GM21367 (cell line): ENCODE results near the gene TCEA2.

ENCODE experiments used
- ATAC-seq: cut with Tn5 transposase; IDR thresholded peaks from one replicate; pipeline ENCODE4 v1.9.1; 2021; ENCODE audit not compliant: unreplicated experiment

TCEA2 gene

DNA sequence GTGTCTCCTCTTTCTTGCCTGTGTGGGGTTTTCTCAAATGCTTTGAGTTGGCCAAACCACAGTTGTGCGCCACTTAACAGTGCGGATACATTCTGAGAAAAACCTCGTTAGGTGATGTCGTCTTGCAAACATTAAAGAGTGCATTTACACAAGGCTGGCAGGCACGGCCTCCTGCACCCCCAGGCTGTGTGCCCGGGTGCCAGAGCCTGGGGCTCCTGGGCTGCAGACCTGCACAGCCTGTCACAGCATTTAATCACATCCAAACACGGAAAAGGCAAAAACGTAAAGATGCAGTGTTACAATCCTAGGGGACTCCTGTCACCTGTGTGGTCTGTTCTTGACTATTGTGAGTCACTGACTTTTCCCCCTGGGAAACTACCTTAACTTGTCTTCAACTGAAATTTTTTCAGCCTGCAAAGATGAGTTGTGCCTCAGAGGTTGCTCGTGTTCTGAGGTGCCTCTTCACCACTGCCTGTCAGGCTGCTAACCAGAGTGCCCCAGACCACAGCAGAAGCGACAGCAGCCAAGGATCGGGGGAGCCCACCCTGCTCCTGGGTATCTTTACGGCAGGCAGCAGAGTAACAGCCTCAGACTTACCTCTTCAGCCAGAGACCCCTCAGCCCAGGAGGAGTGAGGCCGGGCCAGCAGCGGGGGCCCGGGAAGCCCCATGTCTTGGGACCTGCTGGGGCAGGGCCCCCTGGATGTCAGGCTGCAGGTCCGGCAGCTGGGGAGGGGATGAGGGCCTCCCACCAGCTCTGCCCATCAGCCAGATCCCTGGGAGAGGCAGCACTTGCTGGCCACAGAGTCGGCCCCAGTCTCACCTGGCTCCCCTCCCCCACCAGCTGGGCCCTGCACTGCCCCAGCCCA lies 27.7 kb upstream of the TCEA2 start:
- no peak for ATAC-seq

DNA sequence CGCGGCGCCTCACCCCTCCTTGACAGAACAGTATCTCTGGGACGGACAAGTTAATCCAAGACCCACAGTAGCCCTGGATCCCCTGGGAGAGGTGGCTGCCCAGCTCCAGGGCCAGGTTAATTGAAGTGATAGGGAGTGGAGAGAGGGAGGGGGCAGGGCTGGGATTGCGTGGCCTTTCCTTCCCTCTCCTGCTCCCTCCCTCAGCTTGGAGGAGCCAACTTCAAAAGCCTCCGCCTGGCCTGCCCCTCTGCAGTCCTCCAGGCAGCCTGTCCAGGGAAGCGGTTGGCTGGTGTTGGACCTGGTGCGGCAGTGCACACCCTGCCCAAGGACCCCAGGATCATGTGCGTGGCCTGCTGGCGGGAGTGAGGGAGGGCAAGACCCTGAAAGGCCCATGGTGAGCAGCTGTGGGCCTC lies 27.1 kb upstream of the TCEA2 start, which contains the start of gene C20orf204:
Gene C20orf204 (plus strand): TSS at position 250 of the 413 bp plus-strand sequence. CDS start 142 bp downstream, at position 392.
- ATAC-seq, result no peak

DNA sequence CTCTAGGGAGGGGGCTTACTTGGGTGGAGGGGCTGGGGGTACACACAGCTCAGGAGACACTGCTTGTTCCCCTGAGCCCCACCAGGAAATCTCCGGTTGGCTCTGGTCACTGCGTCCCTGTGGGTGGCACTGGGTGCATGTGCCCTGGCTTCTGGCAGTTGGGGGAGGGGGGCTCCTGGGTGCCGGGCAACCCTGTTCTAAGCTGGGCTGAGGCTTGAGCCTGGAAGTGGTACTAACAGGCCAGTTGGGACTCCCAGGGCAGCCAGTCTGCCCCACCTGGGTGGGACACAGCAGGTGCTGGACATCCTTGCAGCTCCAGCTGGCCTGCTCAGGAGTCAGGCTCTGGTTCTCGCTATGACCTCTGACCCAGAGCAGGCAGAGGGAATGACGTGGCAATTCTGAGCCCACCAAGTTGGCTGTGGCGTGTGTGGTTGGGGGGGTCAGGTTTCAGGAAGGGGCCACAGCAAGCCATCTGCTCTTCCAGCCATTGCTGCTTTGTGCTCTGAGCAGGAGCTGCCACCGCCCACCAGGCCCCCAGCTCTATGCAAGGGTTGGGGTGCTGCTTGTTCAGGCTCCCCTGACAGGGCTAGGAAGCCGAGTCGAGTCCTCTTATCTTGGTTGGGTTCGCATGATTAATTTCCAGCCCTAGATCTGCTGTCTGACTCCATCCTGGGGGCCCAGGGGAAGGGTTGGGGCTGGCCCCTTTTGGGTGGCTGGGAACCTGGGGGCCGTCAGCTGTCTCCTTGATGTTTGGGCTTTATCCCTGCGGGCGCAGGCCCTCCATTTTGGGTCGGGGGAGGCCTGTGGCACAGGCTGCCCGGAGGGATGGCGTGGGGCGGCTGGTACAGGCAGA lies 26.4 kb upstream of the TCEA2 start:
- ATAC-seq, result no peak

DNA sequence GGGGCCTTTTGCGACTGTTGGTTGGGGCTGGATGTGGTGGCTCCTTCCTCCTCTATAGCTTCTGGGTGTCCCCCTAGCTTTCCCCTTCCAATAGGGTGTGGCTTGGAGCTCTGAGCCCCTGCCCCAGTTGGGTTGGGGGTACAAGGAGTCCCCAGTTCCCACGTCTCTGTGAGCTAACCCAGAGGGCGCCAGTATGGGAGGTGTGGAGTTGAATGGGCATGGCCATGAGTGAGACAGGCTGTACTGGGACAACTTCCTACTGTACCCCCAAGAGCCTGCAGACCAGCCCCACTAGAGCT lies 25.9 kb upstream of the TCEA2 start:
- ATAC-seq, result no peak

DNA sequence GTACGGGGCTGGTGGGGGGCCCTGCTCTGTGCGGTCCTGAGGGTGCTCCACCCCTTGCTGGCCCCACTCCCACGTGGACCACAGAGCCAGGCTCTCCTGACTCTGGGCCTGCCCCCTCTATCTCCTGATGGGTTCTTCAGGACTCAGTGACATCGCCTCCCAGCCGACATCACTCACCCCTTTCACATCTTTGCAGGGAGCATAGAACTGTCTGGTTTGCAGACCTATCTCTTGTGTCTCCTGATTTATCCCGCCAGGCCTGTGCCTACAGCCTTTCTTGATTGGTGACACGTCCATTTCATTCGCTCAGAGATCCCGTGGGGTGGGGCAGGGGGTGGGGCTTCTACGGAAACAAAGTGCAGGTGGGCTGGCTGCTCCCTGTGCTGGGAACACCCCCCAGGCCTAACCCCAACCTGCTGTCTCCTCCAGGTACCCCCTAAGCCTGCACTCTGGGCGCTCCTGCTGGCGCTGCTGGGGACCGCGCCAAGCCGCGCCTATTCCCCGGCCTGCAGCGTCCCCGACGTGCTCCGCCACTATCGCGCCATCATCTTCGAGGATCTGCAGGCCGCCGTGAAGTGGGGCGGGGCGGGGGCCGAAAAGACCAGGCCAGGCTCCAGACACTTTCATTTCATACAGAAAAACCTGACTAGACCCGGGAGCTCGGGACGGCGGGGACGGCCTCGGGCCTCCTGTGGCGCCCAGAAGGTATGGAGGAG lies 25.3 kb upstream of the TCEA2 start:
- no peak for ATAC-seq

DNA sequence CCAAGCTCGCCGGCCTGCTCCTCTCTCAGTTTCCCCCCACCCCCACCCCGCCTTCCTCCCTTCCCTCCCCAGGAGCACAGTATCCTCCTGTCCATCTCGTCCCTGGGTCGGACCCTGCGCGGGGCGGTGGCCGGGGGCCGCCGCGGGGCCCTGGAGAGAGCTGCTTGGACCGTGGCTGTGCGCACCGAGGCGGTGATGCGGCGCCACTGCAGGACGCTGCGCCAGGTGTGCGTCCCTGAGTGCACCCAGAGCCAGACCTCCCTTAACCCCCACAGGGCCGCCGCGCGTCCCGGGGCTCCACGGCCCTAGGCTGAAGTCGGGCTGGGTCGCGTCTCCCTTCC lies 24.8 kb upstream of the TCEA2 start:
- peak; percentile 13 for ATAC-seq

DNA sequence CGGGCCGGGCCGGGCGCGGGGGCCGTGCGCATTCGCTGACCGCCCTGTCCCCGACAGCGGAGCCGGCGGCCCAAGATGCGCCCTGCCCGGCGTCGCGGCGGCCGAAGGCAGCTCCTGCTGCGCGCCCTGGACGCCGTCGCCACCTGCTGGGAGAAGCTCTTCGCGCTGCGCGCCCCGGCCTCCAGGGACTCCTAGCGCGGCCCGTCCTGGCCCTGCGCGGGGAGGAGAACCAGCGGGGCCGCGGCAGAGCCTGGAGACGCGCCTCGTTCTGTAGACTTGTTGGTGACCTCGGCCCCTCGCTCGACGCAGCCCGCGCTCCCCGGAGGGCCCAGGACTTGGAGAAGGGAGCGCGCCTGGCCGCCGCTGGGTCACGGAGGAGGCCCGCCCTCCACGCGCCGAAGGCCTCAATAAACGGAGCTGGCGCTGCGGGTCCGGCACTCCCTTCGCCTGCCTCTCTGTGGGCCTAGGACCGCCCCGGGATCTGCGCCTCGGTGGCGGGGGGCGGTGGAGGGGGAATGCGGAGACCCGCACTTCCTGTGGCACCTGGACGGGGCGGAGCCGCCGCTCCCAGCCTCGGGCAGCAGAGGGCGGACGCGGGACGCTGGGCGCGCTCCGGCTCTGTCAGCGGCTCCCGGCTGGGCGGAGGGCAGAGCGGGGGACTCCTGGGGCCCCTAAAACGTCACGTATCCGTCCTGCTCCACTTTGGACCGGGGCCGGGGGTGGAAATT lies 24.3 kb upstream of the TCEA2 start:
- ATAC-seq, result peak; percentile 37

DNA sequence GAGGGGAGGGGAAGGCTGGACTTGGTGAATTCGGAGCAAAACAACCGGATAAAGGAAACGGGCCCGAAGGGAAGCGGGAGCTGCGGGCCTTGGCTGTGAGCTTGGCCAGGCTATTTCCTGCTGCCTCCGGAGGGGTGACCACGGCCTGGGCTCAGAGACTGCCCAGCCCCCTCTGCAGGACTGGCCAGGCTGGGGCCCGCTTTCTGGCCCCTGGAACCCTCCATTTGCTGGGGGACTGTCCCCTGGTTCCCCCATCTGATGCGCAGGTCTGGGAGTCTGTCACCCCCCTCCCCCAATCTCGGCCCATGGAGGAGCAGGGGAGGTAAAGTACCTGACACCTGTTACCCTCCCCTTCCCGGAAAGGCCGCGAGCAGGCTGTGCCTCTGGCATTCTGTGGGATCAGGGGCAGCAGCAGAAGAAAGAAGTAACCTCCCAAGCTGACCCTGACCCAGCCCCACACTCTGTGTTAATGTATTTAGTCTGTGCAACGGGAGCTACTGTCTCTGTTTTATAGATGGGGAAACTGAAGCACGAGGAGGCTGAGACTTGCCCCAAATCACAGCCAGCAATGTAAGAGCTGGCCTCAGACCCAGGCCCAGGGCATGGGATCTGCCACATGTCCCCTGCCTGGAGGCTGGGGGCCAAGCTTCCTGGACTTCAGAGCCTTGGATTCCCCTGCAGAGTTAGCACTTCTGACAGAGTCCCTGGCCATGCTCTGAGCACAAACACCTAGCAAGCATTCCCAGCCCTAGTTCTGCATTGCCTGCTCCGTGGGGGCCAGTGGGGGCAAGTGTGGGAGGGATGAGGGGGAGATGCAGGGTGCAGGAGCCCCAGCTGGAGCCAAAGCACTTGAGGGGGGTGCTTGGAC lies 23.5 kb upstream of the TCEA2 start:
- ATAC-seq, result no peak

DNA sequence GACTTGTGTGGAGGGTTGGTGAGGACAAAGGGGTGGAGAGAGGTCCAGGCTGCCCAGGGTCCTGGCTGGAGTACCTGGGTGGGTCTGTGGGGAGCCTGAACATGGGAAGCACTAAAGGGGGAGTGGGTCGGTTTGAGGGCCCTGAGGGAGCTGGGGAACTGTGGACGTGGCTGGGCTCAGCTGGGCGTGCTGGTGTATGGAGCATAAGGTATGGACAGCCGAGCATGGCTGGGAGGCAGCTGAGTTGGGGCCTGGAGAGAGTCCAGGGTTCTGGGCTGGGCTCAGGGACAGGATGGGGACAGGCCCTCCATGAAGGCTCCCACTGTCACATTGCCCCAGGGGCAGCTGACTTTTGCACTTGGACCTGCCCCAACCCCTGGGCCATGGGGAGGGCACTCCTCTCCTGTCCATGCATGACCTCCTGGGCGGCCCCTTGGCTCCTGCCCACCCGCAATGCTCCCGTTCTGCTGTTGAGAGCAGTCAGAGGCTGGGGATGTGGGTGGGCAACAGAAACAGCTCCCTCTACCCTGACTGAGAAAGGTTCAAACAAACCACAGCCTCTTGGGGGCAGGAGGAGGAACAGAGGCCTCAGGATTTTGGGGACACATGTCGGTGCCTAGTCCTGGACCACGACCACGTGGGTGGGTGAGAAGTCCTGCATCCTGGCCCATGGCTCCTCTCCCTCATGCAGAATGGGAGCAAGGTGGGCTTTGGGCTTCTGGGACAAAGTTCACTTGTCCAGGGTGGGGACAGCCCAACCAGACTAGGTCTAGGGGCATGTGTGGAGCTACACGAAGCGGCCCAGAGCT lies 22.6 kb upstream of the TCEA2 start:
- no peak for ATAC-seq

DNA sequence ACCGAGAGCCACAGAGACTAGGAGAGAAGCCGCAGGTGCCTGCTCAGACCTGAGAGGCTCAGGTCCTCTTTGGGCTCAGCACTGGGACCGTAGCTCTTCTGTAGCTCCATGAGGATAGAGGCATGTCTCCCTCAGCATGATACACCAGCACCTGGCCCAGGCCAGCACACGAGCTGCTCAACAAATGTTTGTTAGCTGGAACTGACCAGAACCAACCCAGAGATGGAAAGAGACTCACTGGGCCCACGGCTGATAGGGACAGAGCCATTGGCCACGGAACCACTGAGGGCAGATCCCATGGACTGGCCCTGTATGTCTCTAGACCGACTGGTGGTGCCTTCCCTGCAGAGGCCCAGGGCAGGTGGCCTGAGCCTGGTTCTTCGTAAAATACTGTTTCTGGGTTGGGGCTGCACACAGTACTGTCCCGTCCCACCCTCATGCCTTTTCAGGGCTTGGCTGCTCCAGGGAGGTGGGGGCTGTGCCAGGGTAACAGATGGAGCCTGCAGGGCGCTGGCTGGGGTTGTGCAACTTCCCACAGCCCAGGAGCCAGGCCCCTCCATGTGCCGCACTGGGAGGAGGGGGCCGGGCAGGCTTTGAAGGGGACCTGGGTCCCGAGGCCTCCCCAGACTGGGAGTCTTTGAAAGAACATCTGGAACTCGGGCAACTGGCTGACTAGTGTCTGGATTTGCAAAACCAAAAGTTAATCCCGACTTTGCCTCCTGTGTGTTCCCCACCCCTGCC lies 21.8 kb upstream of the TCEA2 start:
- no peak for ATAC-seq

DNA sequence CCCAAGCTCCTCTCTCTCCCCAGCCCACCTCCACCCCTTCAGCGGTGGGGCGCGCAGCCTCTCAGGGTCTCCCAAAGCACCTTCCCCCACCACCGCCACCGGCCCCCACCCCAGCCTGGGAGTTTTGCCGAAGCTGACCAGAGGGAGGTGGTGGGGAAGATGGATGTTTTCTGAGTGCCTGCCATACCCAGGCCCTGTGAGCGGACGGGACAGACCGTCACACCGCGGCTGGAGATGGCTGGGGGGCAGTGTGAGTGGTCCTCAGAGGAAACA lies 21.3 kb upstream of the TCEA2 start:
- ATAC-seq, result no peak

DNA sequence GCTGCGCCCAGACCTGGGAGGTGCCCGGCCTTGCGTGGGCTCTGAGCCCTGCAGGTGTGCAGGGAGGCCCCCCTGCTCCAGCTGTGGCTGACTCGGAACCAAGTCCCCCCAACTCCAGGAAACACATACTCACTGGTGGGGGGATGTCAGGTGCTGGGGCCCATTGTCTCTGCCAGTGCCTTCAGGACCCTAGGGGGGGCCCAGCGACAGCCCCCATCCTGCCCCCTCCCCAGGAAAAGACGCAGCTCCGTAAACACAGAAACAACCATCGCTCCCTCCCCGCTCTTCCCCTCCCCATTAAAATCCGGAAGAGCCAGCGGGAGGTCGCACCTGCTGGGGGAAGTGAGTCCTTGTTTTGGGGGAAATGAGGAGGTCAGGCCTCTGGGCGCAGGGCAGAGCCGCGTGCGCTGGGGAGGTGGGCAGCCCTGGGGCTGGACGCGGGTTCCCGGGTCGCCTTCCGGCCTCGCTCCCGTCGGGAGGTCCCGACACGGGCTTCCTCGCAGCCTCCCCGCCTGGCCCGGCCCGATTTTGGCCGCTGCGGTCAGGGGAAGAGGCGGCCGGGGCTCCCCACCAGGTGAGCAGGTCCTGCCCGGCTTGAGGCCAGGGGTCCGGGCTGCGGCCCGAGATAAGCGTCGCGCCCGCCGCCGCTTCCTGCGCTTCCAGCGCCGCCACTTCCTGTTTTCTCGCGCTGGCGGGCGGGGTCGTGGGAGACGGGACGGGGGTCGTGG lies 20.8 kb upstream of the TCEA2 start:
- ATAC-seq, result no peak

DNA sequence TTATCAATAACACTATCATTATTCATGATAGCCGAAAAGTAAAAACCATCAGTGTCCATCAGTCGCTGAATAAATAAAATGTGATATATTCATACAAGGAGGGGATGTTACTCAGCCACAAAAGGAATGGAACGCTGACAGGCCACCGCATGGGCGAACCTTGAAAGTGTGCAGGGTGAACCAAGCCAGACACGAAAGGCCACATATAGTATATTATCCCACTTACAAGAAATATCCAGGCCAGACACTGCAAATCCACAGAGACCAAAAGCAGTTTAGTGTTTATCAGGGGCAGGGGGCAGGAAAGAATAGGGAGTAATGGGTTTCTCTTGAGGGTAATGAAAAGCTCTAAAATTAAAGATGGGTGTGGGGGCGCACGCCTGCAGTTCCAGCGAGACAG lies 19.2 kb upstream of the TCEA2 start:
- no peak for ATAC-seq

DNA sequence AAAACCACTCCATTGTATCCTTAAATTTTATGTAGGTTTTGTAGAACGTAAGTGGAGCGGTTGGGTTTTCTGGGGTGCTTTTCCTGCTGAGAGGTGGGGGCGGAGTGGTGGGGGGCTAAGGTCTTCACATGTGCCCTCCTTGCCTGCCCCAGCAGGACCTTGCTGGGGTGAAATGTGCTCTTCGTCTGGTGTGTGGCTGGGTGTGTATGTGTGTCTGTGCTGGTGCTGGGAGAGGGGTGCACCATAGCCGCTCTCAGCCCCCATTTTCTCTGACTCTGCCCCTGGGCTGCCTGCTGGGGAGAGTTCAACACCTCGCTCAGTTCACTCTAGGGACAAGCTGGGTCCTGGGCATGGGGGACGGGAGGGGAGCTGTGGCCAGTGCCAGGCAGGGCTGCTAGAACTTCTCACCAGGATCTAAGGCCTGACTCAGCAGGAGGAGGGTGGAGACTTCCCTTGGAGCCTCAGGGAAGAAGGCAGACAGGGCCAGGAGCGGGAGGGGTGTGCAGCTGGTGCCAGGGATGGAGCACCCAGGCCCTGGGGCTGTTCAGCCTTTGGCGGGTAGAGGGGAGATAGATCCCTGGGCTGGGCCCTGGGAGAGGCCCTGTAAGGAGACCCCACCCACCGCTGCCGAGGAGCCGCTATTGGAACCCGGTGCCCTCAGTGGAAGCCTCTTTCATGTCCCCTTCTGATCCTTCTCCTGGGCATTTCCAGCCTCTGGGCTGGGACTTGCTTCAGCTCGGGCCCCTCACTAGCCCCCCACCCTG lies 18.3 kb upstream of the TCEA2 start:
- no peak for ATAC-seq

DNA sequence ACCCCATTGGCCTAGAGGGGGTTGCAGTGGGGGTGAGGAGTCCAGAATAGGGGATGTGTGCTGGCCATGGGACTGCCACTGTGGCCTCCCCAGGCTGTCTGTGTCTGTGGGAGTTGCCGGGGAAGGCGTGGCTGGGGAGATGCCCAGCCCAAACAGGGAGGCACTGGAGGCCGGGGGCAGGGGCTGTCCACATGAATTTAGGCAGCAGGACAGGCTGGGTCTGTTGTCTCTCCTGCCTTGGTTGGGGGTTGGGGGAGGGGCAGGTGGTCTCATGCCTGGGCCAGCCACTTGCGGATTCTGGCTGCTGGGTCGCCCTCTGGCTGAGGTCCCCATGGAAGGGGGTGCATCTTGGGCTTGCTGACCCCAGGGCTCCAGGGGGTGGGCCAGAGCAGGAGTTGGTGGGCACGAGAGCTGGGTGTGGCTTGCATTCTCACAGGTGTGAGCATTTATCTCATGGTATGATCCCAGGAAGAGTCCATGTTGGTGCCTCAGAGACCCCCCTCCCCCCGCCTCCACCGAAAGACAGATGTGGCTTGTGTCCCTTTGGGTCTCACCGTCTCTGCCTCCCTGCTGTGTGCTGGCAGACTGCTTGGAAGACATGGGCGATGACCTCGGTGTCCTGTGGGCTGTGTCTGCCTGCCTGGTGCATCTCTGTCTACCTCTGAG lies 17.5 kb upstream of the TCEA2 start:
- no peak for ATAC-seq

DNA sequence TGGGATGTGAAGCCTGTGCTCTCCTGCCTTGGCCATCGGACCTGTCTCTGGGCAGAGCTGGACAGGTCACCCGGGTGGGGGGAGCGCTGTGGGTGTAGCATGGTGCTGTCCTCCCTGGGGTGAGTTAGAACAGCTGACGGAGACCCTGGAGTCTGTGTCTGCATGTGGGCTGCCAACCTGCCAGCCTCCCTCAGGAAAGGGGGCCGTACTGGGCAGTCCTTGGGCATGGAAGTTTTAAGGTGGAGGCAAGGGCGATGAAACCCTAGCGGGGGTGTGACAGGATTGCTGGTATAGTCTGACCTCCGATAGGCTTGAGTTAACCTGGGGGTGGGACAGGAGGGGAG lies 16.0 kb upstream of the TCEA2 start:
- ATAC-seq, result no peak

DNA sequence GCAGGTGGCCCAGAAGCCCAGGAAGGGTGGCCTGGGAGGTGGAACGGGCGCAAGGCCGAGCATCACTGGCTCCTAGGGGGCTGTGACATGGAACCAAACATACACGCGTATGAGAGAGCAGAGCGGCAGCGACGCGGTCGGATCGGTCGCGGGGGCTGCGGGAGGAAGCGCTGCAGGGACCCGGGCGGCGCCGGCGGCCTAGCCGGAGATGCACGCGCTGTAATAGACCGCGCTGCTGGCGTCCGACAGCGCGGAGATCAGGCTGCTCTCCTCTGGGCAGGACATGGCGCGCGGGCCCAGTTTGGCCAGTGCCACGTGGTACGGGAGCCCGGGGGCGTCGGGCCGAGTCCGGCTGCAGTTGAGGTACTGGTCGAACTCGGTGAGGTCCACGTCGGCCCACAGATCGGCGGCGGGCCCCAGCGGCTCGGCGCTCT lies 15.0 kb upstream of the TCEA2 start:
- no peak for ATAC-seq
